GM18870 (cell line): ENCODE measurements around the gene PRKCB.

Experiments
- ATAC-seq: cut with Tn5 transposase; IDR thresholded peaks from one replicate; pipeline ENCODE4 v1.9.1; 2021; ENCODE audit warnings: moderate library complexity; ENCODE audit not compliant: unreplicated experiment

PRKCB gene

DNA sequence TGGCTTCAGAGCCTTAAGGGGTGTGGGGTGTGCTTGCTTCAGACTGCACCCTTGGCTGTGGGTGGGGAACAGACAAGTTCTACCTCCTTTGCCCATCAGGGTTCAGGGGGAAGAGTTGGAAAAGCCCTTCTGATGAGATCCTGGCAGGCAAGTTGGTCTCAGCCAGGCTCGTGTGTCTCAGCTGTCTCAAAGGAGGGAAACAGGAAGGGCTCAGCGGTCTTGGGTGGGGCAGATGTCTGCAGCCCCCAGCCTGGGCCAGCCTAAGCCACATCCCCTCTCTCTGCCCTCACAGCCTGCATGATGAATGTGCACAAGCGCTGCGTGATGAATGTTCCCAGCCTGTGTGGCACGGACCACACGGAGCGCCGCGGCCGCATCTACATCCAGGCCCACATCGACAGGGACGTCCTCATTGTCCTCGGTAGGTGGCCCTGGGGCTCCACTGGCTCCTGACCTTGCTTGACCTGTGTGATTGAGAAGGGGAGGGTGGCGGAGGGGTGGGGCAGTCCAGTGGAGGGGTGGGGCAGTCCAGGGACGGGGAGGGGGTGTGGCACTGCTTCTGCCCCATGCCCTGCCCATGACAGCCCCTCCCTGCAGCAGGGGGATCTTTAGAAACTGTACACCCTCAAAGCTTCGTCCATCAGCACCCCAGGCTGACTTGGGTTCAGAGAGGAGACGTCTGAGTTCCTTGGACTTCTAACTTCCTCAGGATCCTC lies 199.5 kb downstream of the PRKCB start:
- ATAC-seq: no peak

DNA sequence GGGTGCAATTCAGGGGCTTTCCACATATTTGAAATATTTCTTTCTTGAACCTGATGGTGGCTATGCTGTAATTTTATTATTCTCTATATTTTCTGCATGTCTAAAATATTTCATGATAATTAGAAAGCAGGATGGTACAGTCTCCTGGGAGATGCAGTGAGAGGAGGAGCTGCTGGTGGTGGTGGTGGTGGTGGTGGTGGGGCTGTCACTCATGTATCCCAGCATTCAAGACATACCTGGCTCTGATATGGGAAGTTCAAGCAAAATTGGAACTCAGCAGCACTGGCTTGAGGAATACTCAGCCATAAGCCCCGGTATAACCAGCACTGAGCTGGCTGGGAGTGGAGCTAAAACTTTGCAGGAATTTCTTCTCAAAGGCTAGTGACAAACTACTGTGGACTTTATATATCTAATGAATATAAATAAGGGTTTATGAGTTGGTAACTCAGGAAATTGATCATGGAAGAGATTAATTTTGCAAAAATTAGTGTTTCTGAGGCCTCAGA lies 200.3 kb downstream of the PRKCB start:
- ATAC-seq: no peak

DNA sequence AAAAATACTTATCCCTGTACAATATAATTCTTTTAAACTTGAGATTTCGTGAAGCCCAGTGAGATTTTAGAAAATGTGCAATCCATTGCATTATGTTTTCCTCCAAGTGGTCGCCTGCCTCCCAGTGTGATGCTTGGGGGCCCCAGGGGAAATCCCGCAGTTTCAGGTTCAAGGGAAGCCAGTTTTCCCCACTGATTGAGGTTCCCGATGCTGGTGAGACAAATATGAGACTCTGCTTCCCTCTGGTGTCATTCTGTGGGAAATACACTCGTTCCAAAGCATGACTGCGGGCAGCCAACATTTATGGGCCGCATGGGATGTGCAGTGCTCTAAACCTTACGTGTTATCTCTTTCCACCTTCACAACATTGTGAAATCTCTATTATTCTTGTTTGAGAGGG lies 200.8 kb downstream of the PRKCB start:
- no peak for ATAC-seq

DNA sequence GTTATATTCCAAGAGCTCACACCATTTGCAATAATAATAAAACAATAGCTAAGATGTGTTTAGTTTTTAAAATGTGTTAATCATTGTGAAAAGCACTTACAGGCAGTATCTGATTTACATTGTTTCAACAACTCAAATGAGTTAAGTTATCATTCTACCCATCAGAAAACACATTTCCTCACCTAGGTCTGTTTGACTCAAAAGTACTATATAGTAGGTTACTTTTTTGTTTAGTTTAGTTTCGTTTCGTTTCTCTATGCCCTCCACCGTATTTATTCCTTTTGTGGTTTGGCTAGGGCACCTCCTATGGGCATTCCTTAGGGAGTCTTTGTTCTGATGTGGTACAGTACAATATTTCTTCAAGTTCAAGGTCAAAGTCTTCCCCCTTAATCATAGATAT lies 201.6 kb downstream of the PRKCB start:
- no peak for ATAC-seq

DNA sequence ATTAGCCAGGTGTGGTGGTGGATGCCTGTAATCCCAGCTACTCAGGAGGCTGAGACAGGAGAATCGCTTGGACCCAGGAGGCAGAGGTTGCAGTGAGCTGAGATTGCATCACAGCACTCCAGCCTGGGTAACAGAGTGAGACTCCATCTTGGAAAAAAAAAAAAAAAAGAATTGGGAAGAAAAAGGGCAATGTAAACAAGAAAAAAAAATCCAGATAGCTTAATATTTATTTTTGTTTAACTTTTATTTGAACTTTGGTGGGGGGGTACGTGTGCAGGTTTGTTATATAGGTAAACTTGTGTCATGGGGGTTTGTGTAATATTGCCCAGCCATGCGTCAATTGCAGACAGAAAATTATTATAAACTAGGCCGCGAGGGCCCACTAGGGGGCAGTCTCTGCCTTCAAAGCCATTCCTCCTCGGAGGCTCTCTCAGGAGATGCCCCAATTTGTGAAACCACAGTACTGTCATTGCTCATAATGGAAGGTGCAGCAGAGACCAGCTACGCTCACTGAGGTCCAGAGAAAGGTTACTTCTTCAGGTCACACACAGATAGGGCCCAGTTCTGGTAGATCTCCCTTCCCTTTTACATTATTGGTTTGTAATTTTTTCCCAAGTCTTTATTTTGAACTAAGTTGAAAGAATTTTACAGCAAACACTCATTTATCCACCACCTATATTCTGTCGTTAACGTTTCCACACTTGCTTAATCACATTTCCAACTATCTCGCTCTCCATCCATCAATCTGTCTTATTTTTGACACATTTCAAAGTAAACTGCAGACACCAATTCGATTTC lies 206.2 kb downstream of the PRKCB start:
- peak; percentile 50 for ATAC-seq

DNA sequence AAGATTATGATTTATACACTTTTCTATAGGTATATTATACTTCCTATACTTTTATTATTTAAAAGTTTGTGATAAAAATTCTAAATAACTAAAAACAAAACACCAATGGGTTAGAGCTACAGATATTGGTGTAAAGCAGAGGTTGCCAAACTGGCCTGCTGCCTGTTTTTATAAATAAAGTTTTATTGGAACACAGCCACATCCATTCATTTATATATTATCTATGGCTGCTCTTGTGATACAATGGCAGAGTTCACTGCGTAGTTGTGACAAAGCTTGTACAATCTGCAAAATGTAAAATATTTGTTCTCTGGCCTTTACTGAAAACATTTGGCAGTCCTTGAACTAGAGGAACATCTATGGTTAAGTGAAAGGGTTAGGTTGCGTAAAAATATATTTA lies 208.7 kb downstream of the PRKCB start:
- ATAC-seq: no peak

DNA sequence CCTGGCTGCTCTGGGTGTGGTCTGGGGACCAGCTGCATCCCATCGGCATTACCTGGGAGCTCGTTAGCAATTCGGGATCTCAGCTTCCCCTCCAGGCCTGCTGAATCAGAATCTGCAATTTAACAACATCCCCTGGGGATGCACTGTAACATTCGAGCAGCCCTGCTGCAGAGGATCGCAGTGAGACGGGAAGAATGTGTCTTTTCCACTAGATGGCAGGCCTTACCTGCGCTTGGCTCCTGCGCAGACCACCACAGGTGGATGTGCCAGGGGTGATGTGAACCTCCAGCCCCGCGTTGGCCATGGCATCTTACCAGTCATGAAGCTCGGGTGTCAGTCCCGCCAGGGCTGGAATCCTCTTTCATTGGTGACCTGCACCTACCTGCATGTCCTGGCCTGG lies 209.9 kb downstream of the PRKCB start:
- no peak for ATAC-seq

DNA sequence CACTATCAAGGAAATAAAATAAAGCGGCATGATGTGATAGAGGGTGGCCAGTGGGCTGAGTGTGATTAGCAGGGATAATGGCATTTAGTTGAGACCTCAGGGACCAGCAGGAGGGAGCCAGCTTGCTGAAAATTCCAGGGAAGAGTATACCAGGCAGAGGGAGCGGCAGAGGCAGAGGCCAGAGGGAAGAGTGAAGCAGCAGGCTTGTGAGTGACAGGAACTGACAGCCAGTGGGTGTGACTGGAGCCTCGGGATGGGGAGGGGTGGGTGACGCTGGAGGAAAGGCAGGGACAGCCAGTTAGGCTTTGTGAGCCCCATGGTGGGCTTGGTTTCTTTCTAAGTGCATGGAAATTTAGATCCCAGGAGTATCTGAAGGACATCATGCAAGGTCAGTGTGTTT lies 210.7 kb downstream of the PRKCB start:
- ATAC-seq: no peak

DNA sequence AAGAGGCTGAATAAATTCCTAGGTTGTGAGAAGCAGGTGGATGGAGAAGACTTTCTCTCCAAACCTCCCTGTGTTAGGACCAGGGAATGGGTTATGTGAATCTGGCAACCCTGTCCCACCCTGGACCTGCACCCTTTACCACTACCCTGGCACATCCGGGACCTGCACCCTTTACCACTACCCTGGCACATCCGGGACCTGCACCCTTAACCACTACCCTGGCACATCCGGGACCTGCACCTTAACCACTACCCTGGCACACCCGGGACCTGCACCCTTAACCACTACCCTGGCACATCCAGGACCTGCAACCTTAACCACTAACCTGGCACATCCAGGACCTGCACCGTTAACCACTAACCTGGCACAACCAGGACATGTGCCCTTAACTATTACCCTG lies 213.3 kb downstream of the PRKCB start:
- ATAC-seq: no peak

DNA sequence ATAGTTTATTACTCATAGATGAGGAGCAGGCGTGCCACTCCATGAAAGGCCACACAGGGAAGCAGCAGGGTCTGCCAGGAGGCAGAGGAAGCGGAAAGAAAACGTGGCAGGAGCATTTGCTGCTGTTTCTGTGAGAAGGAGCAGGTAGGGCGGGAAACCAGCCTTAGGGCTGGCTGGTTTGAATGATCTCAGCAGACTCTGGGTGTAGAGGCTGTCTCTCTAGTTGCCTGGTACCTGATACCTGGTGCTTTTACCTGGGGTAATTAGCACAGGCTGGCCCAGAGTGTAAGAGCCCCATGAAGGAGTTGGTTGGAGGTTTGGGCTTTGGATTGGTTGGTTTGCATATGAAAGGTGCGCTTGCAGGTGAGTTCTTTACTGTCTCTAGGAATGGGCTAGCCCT lies 215.3 kb downstream of the PRKCB start:
- no peak for ATAC-seq

DNA sequence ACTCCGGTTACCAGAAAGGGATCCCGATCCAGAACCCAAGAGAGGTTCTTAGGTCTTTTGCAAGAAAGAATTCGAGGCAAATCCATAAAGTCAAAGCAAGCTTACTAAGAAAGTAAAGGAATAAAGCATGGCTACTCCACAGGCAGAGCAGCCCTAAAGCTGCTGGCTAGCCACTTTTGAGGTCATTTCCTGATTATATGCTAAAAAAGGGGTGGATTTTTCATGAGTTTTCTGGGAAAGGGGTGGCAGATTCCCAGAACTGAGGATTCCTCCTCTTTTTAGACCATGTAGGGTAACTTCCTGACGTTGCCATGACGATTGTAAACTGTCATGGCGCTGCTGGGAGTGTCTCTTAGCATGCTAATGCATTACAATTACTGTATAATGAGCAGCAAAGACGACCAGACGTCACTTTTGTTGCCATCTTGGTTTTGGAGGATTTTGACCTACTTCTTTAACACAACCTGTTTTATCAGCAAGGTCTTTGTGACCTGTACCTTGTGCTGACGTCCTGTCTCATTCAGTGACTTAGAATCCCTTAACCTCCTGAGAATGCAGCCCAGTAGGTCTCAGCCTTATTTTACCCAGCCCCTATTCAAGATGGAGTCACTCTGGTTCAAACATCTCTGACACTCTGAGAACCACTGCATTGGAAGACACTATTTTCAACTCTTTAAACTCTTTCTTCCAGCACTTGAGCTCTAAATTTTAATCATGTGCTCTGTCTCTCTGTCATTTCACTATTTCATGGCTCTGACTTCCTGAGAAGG lies 216.7 kb downstream of the PRKCB start:
- ATAC-seq: no peak

DNA sequence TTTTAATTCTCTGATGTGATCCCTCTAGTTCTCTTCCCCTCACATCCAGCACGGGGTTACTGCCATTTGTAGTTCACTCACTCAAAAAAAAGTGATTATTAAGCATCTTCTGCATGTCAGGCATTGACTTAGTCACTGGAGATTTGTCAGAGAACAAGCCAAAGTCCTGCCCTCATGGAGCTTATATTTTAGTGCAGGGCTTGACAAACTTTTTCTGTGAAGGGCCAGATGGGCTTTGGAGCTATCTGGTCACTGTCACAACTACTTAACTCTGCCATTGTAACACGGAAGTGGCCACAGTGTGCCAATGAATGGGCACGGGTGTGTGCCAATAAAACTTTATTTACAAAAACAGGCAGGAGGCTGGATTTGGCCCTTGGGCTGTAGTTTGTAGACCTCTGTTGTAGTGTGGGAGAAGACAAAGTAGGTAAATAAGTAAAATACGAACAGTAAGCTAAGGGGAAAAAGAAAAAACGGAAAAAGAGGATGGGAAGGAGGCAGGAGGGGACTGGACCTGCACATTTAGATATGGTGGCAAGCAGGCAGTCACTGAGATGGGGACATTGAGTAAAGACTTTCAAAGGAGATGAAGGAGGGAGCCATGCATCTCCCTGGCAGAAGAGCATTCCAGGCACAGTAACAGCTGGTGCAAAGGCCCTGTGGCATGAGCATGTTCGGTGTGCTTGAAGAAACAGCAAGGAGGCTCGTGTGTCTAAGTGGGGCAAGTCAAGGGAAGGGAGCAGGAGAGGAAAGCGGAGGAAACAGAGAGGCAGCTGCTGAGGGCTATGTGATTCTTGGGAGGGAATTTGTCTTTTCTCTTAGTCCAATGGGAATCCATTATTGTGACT lies 217.5 kb downstream of the PRKCB start:
- ATAC-seq: no peak

DNA sequence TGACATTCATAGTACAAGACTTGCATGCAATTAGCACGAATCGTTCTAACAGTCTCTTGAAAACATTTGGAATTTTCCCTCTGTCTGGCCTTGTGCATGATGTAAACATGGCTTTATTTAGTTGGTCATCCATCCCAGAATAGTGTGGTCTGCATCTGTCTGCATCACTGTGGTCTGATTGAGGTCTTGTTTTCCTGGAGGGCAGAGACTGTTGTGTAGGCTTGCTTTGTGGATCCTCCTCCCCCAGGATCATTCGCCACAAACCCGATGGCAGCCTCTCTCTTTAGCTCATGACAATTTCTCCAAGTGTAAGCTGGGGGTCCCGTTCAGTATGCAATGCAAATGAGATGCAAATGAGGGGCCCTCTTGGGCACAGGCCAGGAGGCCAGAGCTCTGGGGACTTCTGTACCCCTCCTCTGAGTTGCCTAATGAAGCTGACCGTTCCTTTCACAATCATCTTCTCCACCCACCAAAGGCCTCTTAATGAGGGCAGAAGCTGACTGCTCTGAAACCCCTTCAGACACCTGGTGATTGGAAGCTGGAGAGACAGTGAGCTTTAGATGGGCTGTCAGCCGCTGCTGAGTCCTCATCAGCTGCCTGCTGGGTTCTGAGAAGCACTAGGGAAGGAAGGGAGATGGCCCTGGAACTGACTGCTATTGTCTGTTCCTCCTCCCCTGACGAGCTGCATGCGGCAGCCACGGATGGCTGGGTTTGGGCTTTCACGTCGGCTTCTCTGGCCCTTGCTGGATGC lies 219.1 kb downstream of the PRKCB start:
- ATAC-seq: no peak

DNA sequence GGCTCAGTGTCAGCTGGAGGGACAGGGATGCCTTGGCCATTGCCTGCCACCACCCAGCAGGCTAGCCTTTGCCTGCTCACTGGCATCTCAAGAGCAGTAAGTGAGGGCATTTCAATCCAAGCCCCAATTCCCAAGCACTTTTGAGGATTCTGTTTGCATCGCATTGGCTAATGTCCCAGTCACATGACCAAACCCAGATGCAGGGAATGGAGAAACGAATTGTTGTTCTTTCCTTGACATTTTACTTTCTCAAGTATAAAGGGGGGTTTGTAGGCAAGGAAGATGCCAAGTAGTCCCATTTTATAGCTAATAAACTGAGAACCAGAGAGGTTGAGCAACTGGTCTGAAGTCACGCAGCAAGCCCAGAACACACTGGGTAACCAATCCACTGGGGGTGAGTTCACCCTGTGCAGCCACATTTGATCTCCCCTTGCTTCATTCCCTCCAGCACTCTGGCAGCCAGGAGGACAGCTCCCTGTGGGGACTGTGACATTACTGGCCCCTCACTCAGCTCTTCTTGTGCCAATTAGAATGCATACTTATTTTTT lies 226.6 kb downstream of the PRKCB start:
- no peak for ATAC-seq

DNA sequence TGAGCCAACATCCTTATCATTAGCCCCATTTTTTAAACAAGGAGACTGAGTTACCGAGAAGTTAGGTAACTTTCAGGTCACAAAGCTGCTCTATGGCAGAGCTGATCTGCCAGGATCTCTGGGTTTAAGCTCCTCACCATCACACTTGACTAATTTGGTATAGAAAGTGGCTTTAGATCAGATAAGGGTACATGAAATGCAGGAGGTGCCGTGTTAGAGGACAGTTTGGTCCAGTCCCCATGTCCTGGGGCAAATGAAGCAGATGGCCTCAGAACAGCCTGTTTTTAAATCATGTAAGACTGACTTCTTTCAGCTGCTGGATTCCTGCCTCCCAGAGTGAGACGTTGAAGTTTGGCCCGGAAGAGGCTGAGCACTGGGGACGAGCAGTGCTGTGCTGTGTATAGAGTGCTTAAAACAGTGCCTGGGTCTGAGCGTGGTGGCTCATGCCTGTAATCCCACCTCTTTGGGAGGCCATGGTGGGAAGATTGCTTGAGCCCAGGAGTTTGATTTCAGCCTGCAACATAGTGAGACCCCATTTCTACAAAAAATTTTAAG lies 233.3 kb downstream of the PRKCB start:
- no peak for ATAC-seq

DNA sequence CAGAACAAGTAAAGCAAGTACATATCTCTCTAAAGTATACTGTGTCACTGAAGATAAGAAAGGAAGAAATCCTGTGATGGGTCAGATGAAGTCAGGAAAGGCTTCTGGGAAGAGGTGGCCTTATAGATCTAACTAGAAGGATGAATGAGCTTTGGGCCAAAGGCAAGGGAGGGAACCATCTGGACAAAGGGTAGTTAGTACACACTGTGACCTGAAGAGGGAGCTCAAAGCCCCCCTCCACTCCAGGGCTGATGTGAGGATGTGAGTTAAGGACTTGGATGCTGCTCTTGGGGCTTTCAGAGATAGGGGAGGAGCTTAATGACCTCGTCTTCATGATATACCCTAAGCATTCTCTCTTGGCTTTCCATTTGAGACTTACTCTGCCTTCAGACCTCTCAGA lies 235.1 kb downstream of the PRKCB start:
- no peak for ATAC-seq

DNA sequence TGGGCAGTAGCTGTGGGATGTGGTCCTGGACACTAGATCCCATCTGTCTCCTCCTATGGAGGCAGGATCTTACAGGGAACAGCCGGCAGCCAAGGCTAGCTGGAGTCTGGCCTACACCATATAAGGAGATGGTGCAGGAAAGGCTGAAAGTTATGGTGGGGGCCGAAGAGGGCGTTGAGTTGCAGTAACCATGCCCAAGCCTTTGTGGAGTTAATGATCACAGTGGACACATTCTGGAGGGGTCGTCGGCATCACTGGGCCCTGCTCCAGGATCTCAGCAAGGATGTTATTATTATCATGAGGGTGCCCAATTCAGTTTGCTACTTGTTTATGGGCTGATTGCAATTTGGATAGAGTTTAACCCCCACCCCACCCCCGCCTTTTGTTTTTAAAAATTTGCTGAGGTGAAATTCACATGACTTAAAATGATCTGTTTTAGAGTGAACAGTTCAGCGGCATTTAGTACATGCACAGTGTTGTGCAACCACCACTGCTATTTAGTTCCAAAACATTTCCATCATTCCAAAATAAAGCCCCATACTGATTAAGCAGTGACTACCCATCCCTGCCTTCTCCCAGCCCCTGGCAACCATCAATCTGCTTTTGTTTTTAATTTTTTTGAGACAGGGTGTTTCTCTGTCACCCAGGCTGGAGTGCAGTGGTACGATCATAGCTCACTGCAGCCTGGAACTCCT lies 236.0 kb downstream of the PRKCB start:
- ATAC-seq: no peak

DNA sequence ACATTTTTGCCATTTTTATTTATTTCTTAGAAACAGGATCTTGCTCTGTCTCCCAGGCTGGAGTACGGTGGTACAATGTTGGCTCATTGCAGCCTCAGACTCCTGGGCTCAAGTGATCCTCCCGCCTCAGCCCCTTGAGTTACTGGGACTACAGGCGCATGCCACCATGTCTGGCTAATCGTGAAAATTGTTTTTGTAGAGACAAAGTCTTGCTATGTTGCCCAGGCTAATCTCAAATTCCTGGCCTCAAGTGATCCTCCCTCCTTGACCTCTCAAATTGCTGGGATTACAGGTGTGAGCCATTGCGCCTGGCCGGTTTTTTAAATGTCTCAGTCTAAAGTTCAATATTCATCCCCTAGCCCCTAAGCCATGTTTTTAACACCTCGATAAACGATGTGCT lies 237.5 kb downstream of the PRKCB start:
- no peak for ATAC-seq

DNA sequence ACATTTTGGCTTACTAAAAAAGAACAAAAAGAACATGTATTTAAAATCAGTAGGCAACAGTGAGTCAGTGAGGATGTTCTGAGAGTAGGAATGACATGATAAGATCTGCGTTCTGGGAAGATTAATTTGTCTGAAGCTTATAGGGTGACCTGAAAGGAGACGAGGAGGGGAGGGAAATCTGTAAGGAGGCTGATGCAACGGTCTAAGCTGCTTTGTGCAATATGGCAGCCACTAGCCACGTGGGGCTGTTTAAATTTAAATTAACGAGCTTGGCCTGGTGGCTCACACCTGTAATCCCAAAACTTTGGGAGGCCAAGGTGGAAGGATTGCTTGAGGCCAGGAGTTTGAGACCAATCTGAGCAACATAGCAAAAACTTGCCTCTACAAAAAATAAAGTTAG lies 238.8 kb downstream of the PRKCB start:
- ATAC-seq: no peak
